Mesodermal cell (in vitro differentiated cells): ENCODE data around the gene PRRG2. TPM values are rescaled to one million over a fixed set of nuclear protein-coding genes. Genes with fewer than 3 reads are reported as not detected.

ENCODE experiments used
- H3K27ac ChIP-seq: 2 replicates; pipeline ENCODE4 v1.7.0; 2013; ENCODE audit warnings: mild to moderate bottlenecking, low read depth, low read length, moderate library complexity; ENCODE audit not compliant: severe bottlenecking
- H3K36me3 ChIP-seq: 2 replicates; pipeline ENCODE4 v1.7.1; 2013; ENCODE audit warnings: mild to moderate bottlenecking, low read length, moderate library complexity; ENCODE audit not compliant: control insufficient read depth, insufficient read depth
- H3K4me1 ChIP-seq: one replicate; pipeline ENCODE4 v1.7.1; 2013; ENCODE audit warnings: mild to moderate bottlenecking, low read length; ENCODE audit not compliant: insufficient read depth, control insufficient read depth, poor library complexity, severe bottlenecking
- H3K4me3 ChIP-seq: 2 replicates; pipeline ENCODE4 v1.7.0; 2013; ENCODE audit warnings: low read length, control low read depth, mild to moderate bottlenecking; ENCODE audit not compliant: insufficient read depth, poor library complexity, severe bottlenecking; ENCODE audit errors: extremely low read depth
- H3K9me3 ChIP-seq: 2 replicates; pipeline ENCODE4 v1.7.1; 2013; ENCODE audit warnings: mild to moderate bottlenecking, low read length, moderate library complexity; ENCODE audit not compliant: control insufficient read depth
- WGBS, 2 experiments: methylation state at CpG; one replicate each; pipeline ENCODE4 v1.1.5; 2013; ENCODE audit warnings: missing lambda C conversion rate in 2 of 2; ENCODE audit not compliant: insufficient coverage in 2 of 2; 5-methylcytosine and 5-hydroxymethylcytosine counted together
- polyA plus RNA-seq, 2 experiments: library from polyadenylated mRNA; stranded (reverse); fragments of 50-300 nt; gene quantifications; one replicate each; pipeline ENCODE4 v1.2.3, GENCODE V29; 2013

The PRRG2 gene
- polyA plus RNA-seq (2013, experiment 1 of 2), result 0.88 TPM
- polyA plus RNA-seq (2013, experiment 2 of 2), result 0.30 TPM

GRCh38 chr19:49581007-49581508 is at the start of gene PRRG2:
TSS of gene PRRG2 (plus strand) at chr19:49581316. CDS start at chr19:49583220, 1,904 bp downstream.
- Histone ChIP-seq H3K36me3 (peaks cover 17% of the 10 kb centered on the region), H3K4me3 (peak within 1 kb of the TSS; percentile 78), H3K9me3 (no peaks in the 10 kb centered on the region), H3K27ac (peak within 1 kb of the TSS; percentile 43), H3K4me1 (peaks cover 10% of the 10 kb centered on the region)
- 74 to 76% methylated on average over 11 to 12 of the region's 15 CpGs for WGBS, 2 experiments

- 1% methylated on average over 41 to 73 of the region's 87 CpGs for WGBS, 2 experiments
- Histone ChIP-seq H3K4me1 (peaks cover 7% of the 10 kb centered on the region), H3K4me3 (peak overlapping the region; percentile 55), H3K9me3 (no peaks in the 10 kb centered on the region), H3K36me3 (no peaks in the 10 kb centered on the region), H3K27ac (peak overlapping the region; percentile 77)
Observed at GRCh38 chr19:49533551-49534488, 47.3 kb upstream of the PRRG2 start.

GRCh38 chr19:49534632-49535385 is 46.3 kb upstream of the PRRG2 start:
- H3K4me3 ChIP-seq, result peak overlapping the region; percentile 55
- peaks cover 7% of the 10 kb centered on the region for H3K4me1 ChIP-seq
- H3K9me3 ChIP-seq, result no peaks in the 10 kb centered on the region
- no peak overlapping the region for H3K27ac ChIP-seq
- H3K36me3 ChIP-seq, result peaks cover 4% of the 10 kb centered on the region
- WGBS, 2 experiments, result 54% methylated on average over 6 to 8 of the region's 8 CpGs

- H3K4me3 ChIP-seq, result no peak overlapping the region
- H3K4me1 ChIP-seq, result peaks cover 7% of the 10 kb centered on the region
- WGBS, 2 experiments, result 93 to 94% methylated on average over 21 to 22 of the region's 22 CpGs
- H3K9me3 ChIP-seq, result no peaks in the 10 kb centered on the region
- peaks cover 4% of the 10 kb centered on the region for H3K36me3 ChIP-seq
- no peak overlapping the region for H3K27ac ChIP-seq
Observed at GRCh38 chr19:49536921-49537462, 44.1 kb upstream of the PRRG2 start.

GRCh38 chr19:49538643-49539042 is 42.5 kb upstream of the PRRG2 start:
- Histone ChIP-seq H3K36me3 (peaks cover 4% of the 10 kb centered on the region), H3K9me3 (no peaks in the 10 kb centered on the region), H3K27ac (no peak overlapping the region), H3K4me3 (no peak overlapping the region), H3K4me1 (no peaks in the 10 kb centered on the region)
- WGBS, 2 experiments, result 93 to 100% methylated on average over 4 to 5 of the region's 5 CpGs

- Histone ChIP-seq H3K4me1 (no peaks in the 10 kb centered on the region), H3K36me3 (peaks cover 4% of the 10 kb centered on the region), H3K27ac (no peak overlapping the region), H3K4me3 (no peak overlapping the region), H3K9me3 (no peaks in the 10 kb centered on the region)
- 98 to 100% methylated on average over 1 to 8 of the region's 13 CpGs for WGBS, 2 experiments
Observed at GRCh38 chr19:49539192-49539952, 41.7 kb upstream of the PRRG2 start.

GRCh38 chr19:49541914-49542313 is 39.2 kb upstream of the PRRG2 start:
- 88 to 93% methylated on average over 5 to 6 of the region's 6 CpGs for WGBS, 2 experiments
- no peaks in the 10 kb centered on the region for H3K4me1 ChIP-seq

GRCh38 chr19:49542446-49542845 is 38.7 kb upstream of the PRRG2 start:
- Histone ChIP-seq H3K27ac (no peak overlapping the region), H3K4me3 (no peak overlapping the region), H3K9me3 (no peaks in the 10 kb centered on the region), H3K4me1 (no peaks in the 10 kb centered on the region), H3K36me3 (peaks cover 4% of the 10 kb centered on the region)
- WGBS, 2 experiments, result 94 to 95% methylated on average over 13 to 16 of the region's 16 CpGs

More at GRCh38 chr19:49541914-49542313, 39.2 kb upstream of the PRRG2 start:
- Histone ChIP-seq H3K4me3 (no peak overlapping the region), H3K9me3 (no peaks in the 10 kb centered on the region), H3K36me3 (peaks cover 4% of the 10 kb centered on the region), H3K27ac (no peak overlapping the region)

GRCh38 chr19:49543032-49543431 is 38.1 kb upstream of the PRRG2 start:
- H3K4me3 ChIP-seq, result no peak overlapping the region
- WGBS, 2 experiments, result 88 to 91% methylated on average over 13 to 14 of the region's 14 CpGs
- peaks cover 4% of the 10 kb centered on the region for H3K36me3 ChIP-seq
- H3K27ac ChIP-seq, result no peak overlapping the region
- H3K9me3 ChIP-seq, result no peaks in the 10 kb centered on the region
- H3K4me1 ChIP-seq, result no peaks in the 10 kb centered on the region

GRCh38 chr19:49544154-49544553 is 37.0 kb upstream of the PRRG2 start:
- Histone ChIP-seq H3K9me3 (no peaks in the 10 kb centered on the region), H3K4me1 (no peaks in the 10 kb centered on the region), H3K27ac (no peak overlapping the region), H3K4me3 (no peak overlapping the region), H3K36me3 (peaks cover 3% of the 10 kb centered on the region)
- WGBS, 2 experiments, result 94 to 99% methylated on average over 5 of the region's 5 CpGs
